Activated B cell treated with CpG ODN at 0.5 μM for 24 hours (primary cell): ENCODE results near the gene ETV7. TPM values are rescaled to one million over a fixed set of nuclear protein-coding genes. Genes with fewer than 3 reads are reported as not detected.

Source experiments
- ATAC-seq: fragments of 200-7000 bp; cut with Tn5 transposase; one replicate; pipeline ENCODE4 v1.10.0; 2021; ENCODE audit warnings: low read depth, mild to moderate bottlenecking, moderate library complexity
- CTCF ChIA-PET: fragments of 350-600 bp; sonication (Branson Sonifier 250); formaldehyde crosslinking; loops from one replicate; lab custom pipeline; 2021; ENCODE audit warnings: antibody characterized with exemption; lab: Charles Lee
- POLR2A ChIA-PET: fragments of 350-600 bp; sonication (Branson Sonifier 250); formaldehyde crosslinking; loops from one replicate; lab custom pipeline; 2021; ENCODE audit warnings: antibody characterized with exemption; lab: Charles Lee
- DNase-seq: peaks from one replicate; pipeline ENCODE4 v3.0.0; 2022
- H3K27ac Mint-ChIP-seq: one replicate; pipeline ENCODE4 v1.8.0; 2020; ENCODE audit warnings: mixed read lengths
- H3K27me3 Mint-ChIP-seq: one replicate; pipeline ENCODE4 v1.8.0; 2021; ENCODE audit warnings: mixed read lengths
- H3K36me3 Mint-ChIP-seq: one replicate; pipeline ENCODE4 v1.8.0; 2021; ENCODE audit warnings: low read depth, mixed read lengths
- H3K4me1 Mint-ChIP-seq: one replicate; pipeline ENCODE4 v1.8.0; 2021; ENCODE audit warnings: mixed read lengths
- H3K4me3 Mint-ChIP-seq: one replicate; pipeline ENCODE4 v1.8.0; 2020; ENCODE audit warnings: mild to moderate bottlenecking, mixed read lengths
- H3K9me3 Mint-ChIP-seq: one replicate; pipeline ENCODE4 v1.8.0; 2020; ENCODE audit warnings: mixed read lengths
- intact Hi-C: fragments of 100-400 bp; cut with micrococcal nuclease; formaldehyde crosslinking; loops from one replicate; pipeline ENCODE4 v1.15.1; 2024
- total RNA-seq: library from RNA; stranded (reverse); gene quantifications from 2 replicates; pipeline ENCODE4 v1.2.3, GENCODE V29; 2022
- TF ChIP-seq, protein P1 (sequence below): fragments of 200-600 bp; IDR thresholded peaks from one replicate; pipeline ENCODE4 v1.8.0; 2022; ENCODE audit warnings: antibody characterized with exemption, mild to moderate bottlenecking

Gene ETV7
- total RNA-seq, 1 donor from 2014 or later = 0.51 TPM

GRCh38 chr6:36360241-36361054 lies 27.0 kb downstream of the ETV7 start:
- intact Hi-C loops = loop anchor here (1.0 to 2.0 kb wide), 5 partner anchors 19 to 838 kb away; partner anchors contain the start of gene MAPK14
- H3K36me3 Mint-ChIP-seq = no peaks in the 10 kb centered on the region
- no peaks in the 10 kb centered on the region for H3K9me3 Mint-ChIP-seq
- TF ChIP-seq, protein P1, sequence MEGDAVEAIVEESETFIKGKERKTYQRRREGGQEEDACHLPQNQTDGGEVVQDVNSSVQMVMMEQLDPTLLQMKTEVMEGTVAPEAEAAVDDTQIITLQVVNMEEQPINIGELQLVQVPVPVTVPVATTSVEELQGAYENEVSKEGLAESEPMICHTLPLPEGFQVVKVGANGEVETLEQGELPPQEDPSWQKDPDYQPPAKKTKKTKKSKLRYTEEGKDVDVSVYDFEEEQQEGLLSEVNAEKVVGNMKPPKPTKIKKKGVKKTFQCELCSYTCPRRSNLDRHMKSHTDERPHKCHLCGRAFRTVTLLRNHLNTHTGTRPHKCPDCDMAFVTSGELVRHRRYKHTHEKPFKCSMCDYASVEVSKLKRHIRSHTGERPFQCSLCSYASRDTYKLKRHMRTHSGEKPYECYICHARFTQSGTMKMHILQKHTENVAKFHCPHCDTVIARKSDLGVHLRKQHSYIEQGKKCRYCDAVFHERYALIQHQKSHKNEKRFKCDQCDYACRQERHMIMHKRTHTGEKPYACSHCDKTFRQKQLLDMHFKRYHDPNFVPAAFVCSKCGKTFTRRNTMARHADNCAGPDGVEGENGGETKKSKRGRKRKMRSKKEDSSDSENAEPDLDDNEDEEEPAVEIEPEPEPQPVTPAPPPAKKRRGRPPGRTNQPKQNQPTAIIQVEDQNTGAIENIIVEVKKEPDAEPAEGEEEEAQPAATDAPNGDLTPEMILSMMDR = no peak
- peaks cover 2% of the 10 kb centered on the region for H3K27me3 Mint-ChIP-seq
- H3K27ac Mint-ChIP-seq = no peak overlapping the region
- ATAC-seq (peak; percentile 89), DNase-seq (peak; percentile 45)
- ChIA-PET POLR2A (interaction anchor here (0.7 kb wide), 1 partner anchor 892 kb away, joined by 3 read pairs; no protein-coding TSS in a partner anchor), CTCF (interaction anchor here (0.6 to 8.4 kb wide), 10 partner anchors 9 to 333 kb away, joined by 3 to 91 read pairs (median 4); partner anchors contain the start of genes BNIP5 and MAPK14)
- no peak overlapping the region for H3K4me3 Mint-ChIP-seq
- peaks cover 30% of the 10 kb centered on the region for H3K4me1 Mint-ChIP-seq

GRCh38 chr6:36358226-36358915 lies 29.1 kb downstream of the ETV7 start:
- intact Hi-C loops = no loop called here
- Mint-ChIP-seq H3K36me3 (no peaks in the 10 kb centered on the region), H3K9me3 (no peaks in the 10 kb centered on the region), H3K27me3 (peaks cover 2% of the 10 kb centered on the region), H3K4me1 (peaks cover 22% of the 10 kb centered on the region), H3K4me3 (no peak overlapping the region), H3K27ac (no peak overlapping the region)
- DNase-seq (no peak), ATAC-seq (peak; percentile 26)
- CTCF ChIA-PET = interaction anchor here (0.8 to 8.4 kb wide), 7 partner anchors 17 to 331 kb away, joined by 3 to 91 read pairs (median 3); partner anchors contain the start of gene MAPK14
- TF ChIP-seq, protein P1 = no peak
- POLR2A ChIA-PET = interaction anchor here (0.9 to 1.5 kb wide), 4 partner anchors 9 to 238 kb away, joined by 3 read pairs; no protein-coding TSS in a partner anchor

DNA sequence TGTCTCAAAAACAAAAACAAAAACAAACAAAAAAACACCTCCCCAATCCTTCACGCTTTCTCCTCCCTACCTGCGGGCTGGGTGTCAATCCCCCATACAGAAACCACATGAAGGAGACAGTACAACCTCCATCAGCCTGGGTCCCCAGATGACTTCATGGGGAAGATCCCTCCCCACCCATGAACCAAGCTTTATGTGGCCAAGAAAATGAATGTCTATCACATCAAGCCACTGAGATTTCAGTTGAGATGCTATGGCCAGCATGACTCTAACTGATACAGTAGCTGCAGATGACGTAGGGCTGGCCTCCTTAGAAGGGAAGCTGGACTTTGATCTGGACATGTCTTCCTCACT lies 29.6 kb downstream of the ETV7 start:
- ChIA-PET POLR2A (interaction anchor here (0.9 to 1.5 kb wide), 4 partner anchors 9 to 237 kb away, joined by 3 read pairs; no protein-coding TSS in a partner anchor), CTCF (interaction anchor here (1.3 to 8.4 kb wide), 3 partner anchors 17 to 331 kb away, joined by 10 to 91 read pairs (median 30); partner anchors contain the start of gene MAPK14)
- Mint-ChIP-seq H3K27me3 (peaks cover 2% of the 10 kb centered on the region), H3K9me3 (peaks cover 1% of the 10 kb centered on the region), H3K4me3 (no peak overlapping the region), H3K36me3 (no peaks in the 10 kb centered on the region), H3K27ac (no peak overlapping the region), H3K4me1 (peaks cover 22% of the 10 kb centered on the region)
- TF ChIP-seq, protein P1 = no peak
- DNase-seq = no peak
- intact Hi-C loops = no loop called here
- ATAC-seq = no peak

DNA sequence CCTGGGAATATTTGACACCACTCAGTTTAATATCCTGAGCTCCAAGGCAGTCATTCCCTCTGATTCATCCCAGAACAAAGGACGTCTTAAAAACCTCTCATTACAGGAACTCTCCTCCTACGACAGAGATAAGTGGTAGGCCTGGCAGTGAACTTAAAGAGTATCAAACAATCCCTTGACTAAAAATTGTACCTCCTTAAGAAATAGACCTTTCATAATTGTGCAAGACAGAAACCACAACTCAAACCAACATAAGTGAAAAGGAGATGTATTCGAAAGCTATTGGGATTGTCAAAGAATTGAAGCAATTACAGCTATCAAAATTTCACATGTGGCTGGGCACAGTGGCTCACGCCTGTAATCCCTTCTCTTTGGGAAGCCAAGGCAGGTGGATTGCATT lies 31.6 kb downstream of the ETV7 start:
- POLR2A ChIA-PET = no interaction called here
- Mint-ChIP-seq H3K27me3 (peaks cover 2% of the 10 kb centered on the region), H3K4me3 (no peak overlapping the region), H3K36me3 (no peaks in the 10 kb centered on the region), H3K27ac (no peak overlapping the region), H3K9me3 (peaks cover 6% of the 10 kb centered on the region), H3K4me1 (peaks cover 20% of the 10 kb centered on the region)
- intact Hi-C loops = no loop called here
- TF ChIP-seq, protein P1 = no peak
- CTCF ChIA-PET = interaction anchor here (1.6 kb wide), 1 partner anchor 15 kb away, joined by 7 read pairs; no protein-coding TSS in a partner anchor
- no peak for ATAC-seq
- DNase-seq = no peak
